HepG2 (cell line): ENCODE results near the gene CDK10.

Source experiments
- FOXJ3 ChIP-seq: sonication (generic); formaldehyde crosslinking; IDR thresholded peaks from 2 replicates; pipeline ENCODE4 v1.4.0; 2020; ENCODE audit warnings: missing genetic modification reagents, mild to moderate bottlenecking, borderline replicate concordance
- MAFF ChIP-seq: IDR thresholded peaks from 2 replicates; pipeline ENCODE4 v1.6.1; 2011; ENCODE audit warnings: low read depth, low read length, improper control_type of control experiment
- MZF1 ChIP-seq: sonication (generic); formaldehyde crosslinking; IDR thresholded peaks from 2 replicates; pipeline ENCODE4 v1.8.1; 2023; ENCODE audit warnings: mild to moderate bottlenecking, missing genetic modification reagents, borderline replicate concordance
- SETDB1 ChIP-seq: sonication (generic); formaldehyde crosslinking; IDR thresholded peaks from 2 replicates; pipeline ENCODE4 v1.5.1; 2020; ENCODE audit warnings: missing genetic modification reagents, mild to moderate bottlenecking, borderline replicate concordance
- SUZ12 ChIP-seq: fragments of 150-350 bp; IDR thresholded peaks from 2 replicates; pipeline ENCODE4 v1.6.1; 2014; ENCODE audit warnings: low read depth, low read length
- ZBTB40 ChIP-seq, 2 experiments: fragments of 450-650 bp in 1 of 2; sonication (generic) in 1 of 2; formaldehyde crosslinking in 1 of 2; IDR thresholded peaks; 2 replicates each; pipeline versions ENCODE4 v1.6.1 to v1.8.0; 2016 to 2022; ENCODE audit warnings: antibody characterized with exemption in 1 of 2, mild to moderate bottlenecking in 1 of 2, missing genetic modification reagents in 1 of 2
- ZNF33A ChIP-seq: sonication (generic); formaldehyde crosslinking; IDR thresholded peaks from 2 replicates; pipeline ENCODE4 v1.5.1; 2020; ENCODE audit warnings: missing genetic modification reagents, mild to moderate bottlenecking, moderate library complexity, borderline replicate concordance
- TF ChIP-seq, protein P1 (sequence below): sonication (generic); formaldehyde crosslinking; IDR thresholded peaks from 2 replicates; pipeline ENCODE4 v1.5.0; 2020; ENCODE audit warnings: mild to moderate bottlenecking, missing genetic modification reagents, moderate library complexity

GRCh38 chr16:89706518-89707260 lies 20.2 kb downstream of the CDK10 start:
- no peak for TF ChIP-seq MAFF
- TF ChIP-seq MZF1 (CRISPR knock-in tag), result no peak
- TF ChIP-seq, protein P1, sequence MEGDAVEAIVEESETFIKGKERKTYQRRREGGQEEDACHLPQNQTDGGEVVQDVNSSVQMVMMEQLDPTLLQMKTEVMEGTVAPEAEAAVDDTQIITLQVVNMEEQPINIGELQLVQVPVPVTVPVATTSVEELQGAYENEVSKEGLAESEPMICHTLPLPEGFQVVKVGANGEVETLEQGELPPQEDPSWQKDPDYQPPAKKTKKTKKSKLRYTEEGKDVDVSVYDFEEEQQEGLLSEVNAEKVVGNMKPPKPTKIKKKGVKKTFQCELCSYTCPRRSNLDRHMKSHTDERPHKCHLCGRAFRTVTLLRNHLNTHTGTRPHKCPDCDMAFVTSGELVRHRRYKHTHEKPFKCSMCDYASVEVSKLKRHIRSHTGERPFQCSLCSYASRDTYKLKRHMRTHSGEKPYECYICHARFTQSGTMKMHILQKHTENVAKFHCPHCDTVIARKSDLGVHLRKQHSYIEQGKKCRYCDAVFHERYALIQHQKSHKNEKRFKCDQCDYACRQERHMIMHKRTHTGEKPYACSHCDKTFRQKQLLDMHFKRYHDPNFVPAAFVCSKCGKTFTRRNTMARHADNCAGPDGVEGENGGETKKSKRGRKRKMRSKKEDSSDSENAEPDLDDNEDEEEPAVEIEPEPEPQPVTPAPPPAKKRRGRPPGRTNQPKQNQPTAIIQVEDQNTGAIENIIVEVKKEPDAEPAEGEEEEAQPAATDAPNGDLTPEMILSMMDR, result no peak
- no peak for TF ChIP-seq ZBTB40 (IDR thresholded peaks at IDR 0.05)
- TF ChIP-seq ZBTB40 (CRISPR knock-in tag; IDR thresholded peaks at IDR 0.05), result no peak
- no peak for TF ChIP-seq ZNF33A (CRISPR knock-in tag)
- TF ChIP-seq FOXJ3, result no peak
- TF ChIP-seq SETDB1 (CRISPR knock-in tag), result no peak
- TF ChIP-seq SUZ12, result no peak
